A673 (cell line): Measurements from ENCODE around the gene ACP1.

Experiments used
- EZH2 ChIP-seq: fragments of 200-600 bp; sonication (generic); IDR thresholded peaks from 2 replicates; pipeline ENCODE4 v1.6.1; 2017; ENCODE audit warnings: borderline replicate concordance, low read depth, mild to moderate bottlenecking, mixed read lengths, antibody characterized with exemption, low read length; ENCODE audit not compliant: poor library complexity, severe bottlenecking
- TF ChIP-seq, protein P1 (sequence below): fragments of 300-800, 200-600 bp; sonication (generic); conservative IDR thresholded peaks from 2 replicates; pipeline ENCODE4 v1.5.1; 2017; ENCODE audit warnings: low read depth, mild to moderate bottlenecking, antibody characterized with exemption, low read length, moderate library complexity, mixed read lengths

DNA sequence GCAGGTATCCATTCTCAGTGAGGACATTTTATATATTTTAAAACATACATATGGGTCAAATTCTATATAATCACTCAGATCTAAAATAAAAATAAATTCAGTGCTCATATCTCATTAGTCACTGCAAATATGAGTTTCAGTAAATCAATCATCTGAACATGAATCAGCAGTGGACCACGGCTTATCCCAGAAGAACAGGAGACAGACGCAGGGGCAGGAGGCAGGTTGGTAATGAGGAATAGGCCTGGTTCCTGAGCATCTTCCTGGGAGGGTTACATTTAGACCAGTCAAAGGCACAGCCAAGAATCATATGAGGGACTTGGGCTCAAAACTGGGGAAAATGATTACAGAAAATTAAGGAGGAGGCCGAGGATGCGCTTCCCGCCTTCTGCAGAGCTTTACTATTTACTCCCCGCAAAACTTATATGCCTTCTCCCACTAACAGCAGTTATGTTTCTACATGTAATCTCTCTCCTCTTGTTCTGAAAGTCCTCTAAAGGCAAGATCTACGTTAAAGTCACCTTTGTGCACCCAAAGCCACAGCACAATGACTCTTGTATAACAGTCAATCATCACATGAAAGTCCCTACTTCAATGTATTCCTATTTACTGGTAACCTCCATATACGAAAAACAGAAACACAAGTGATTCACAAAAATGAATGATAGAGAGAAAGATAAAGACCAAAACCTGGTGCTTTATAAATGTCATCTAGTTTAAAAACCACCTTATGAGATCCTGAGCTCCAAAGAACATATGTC lies 36.0 kb upstream of the ACP1 start:
- TF ChIP-seq, protein P1, sequence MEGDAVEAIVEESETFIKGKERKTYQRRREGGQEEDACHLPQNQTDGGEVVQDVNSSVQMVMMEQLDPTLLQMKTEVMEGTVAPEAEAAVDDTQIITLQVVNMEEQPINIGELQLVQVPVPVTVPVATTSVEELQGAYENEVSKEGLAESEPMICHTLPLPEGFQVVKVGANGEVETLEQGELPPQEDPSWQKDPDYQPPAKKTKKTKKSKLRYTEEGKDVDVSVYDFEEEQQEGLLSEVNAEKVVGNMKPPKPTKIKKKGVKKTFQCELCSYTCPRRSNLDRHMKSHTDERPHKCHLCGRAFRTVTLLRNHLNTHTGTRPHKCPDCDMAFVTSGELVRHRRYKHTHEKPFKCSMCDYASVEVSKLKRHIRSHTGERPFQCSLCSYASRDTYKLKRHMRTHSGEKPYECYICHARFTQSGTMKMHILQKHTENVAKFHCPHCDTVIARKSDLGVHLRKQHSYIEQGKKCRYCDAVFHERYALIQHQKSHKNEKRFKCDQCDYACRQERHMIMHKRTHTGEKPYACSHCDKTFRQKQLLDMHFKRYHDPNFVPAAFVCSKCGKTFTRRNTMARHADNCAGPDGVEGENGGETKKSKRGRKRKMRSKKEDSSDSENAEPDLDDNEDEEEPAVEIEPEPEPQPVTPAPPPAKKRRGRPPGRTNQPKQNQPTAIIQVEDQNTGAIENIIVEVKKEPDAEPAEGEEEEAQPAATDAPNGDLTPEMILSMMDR = no peak
- TF ChIP-seq EZH2 = no peak
